K562 (cell line): ENCODE measurements around the gene SANBR. TPM values are rescaled to one million over a fixed set of nuclear protein-coding genes. Genes with fewer than 3 reads are reported as not detected.

Experiments
- GABPA ChIP-seq: fragments of 200-800 bp; sonication (Bioruptor generic); conservative IDR thresholded peaks from 2 replicates; pipeline ENCODE4 v1.6.1; 2016; ENCODE audit warnings: low read depth, missing genetic modification characterization, missing compliant biosample characterization
- HDGF ChIP-seq: fragments of 450-650 bp; IDR thresholded peaks from 2 replicates; pipeline ENCODE4 v1.6.1; 2016
- MXD1 ChIP-seq: fragments of 250-450 bp; sonication (Bioruptor Pico); IDR thresholded peaks from 2 replicates; pipeline ENCODE4 v1.8.0; 2021; ENCODE audit warnings: borderline replicate concordance, mild to moderate bottlenecking, moderate library complexity; ENCODE audit not compliant: poor library complexity, severe bottlenecking
- RBM25 ChIP-seq: fragments of 200-400 bp; formaldehyde crosslinking; IDR thresholded peaks from 2 replicates; pipeline ENCODE4 v1.6.1; 2018; ENCODE audit warnings: low read length, low read depth, moderate library complexity; ENCODE audit not compliant: severe bottlenecking
- ZBTB11 ChIP-seq, 3 experiments: fragments of 200-800 bp in 1 of 3; fragments of 250-450 bp in 1 of 3; fragments of 450-650 bp in 1 of 3; sonication (Bioruptor Pico) in 1 of 3; sonication (Bioruptor generic) in 1 of 3; formaldehyde crosslinking in 1 of 3; IDR thresholded peaks; 2 replicates each; pipeline versions ENCODE4 v1.6.1 to v1.8.0; 2016 to 2022; ENCODE audit warnings: mild to moderate bottlenecking in 2 of 3, missing genetic modification characterization in 2 of 3, missing compliant biosample characterization in 1 of 3, moderate library complexity in 1 of 3
- ZBTB17 ChIP-seq: fragments of 450-650 bp; formaldehyde crosslinking; IDR thresholded peaks from 2 replicates; pipeline ENCODE4 v1.4.0; 2020; ENCODE audit warnings: mild to moderate bottlenecking
- ZNF57 ChIP-seq: fragments of 450-650 bp; formaldehyde crosslinking; IDR thresholded peaks from 2 replicates; pipeline ENCODE4 v1.4.0; 2020; ENCODE audit warnings: mild to moderate bottlenecking, moderate library complexity
- ZSCAN32 ChIP-seq: fragments of 450-650 bp; formaldehyde crosslinking; IDR thresholded peaks from 2 replicates; pipeline ENCODE4 v1.4.0; 2020; ENCODE audit warnings: mild to moderate bottlenecking, moderate library complexity
- polyA plus RNA-seq, 8 experiments: library from polyadenylated mRNA; depleted of rRNA in 4 of 8; stranded (reverse) in 5 of 8; unstranded in 3 of 8; fragments of >200 nt; fragmentation: Nextera tagmentation in 2 of 8; fragmentation: Illumina TruSeq in 1 of 8; extraction: Ambion mirVana in 2 of 8; extraction: Trizol in 1 of 8; gene quantifications; 2 replicates each; pipeline versions ENCODE4 v1.2.1 to v1.2.3, GENCODE V29; 2011 to 2014; ENCODE audit warnings: inconsistent platforms in 1 of 8, missing spikeins in 1 of 8
- total RNA-seq, 7 experiments: library from RNA; depleted of rRNA in 6 of 7; stranded (reverse); fragments of >200 nt in 6 of 7; fragmentation: Illumina TruSeq in 2 of 7; extraction: Trizol in 2 of 7; gene quantifications; 2 replicates each; pipeline versions ENCODE4 v1.2.1 to v1.2.3, GENCODE V29; 2011 to 2021; ENCODE audit warnings: low replicate concordance in 1 of 7

Gene SANBR
- total and polyA plus RNA-seq, 9 of the 15 experiments (the other 6 are each of a cell fraction or from before 2014, with no cell fraction given) = 1.5 to 7.7 (median 6.2) TPM

- TF ChIP-seq HDGF (no peak), ZNF57 (CRISPR knock-in tag) (no peak), ZBTB17 (CRISPR knock-in tag) (no peak), ZBTB11 (CRISPR knock-in tag; IDR thresholded peaks at IDR 0.05) (0 out of 6 replicates have a peak, but pooled peaks of 1 of the 3 experiments have one; percentile 58), MXD1 (CRISPR knock-in tag) (no peak), RBM25 (peak; percentile 22), GABPA (no peak), ZSCAN32 (CRISPR knock-in tag) (no peak)
These were observed 49.2 kb upstream of the SANBR start (continued) for GRCh38 chr2:61016392-61017002.
